ENCODE measurements around the gene TCF12. TPM values are rescaled to one million over a fixed set of nuclear protein-coding genes. Genes with fewer than 3 reads are reported as not detected.

The TCF12 gene
- total and polyA plus RNA-seq, 2 of the 8 experiments (the other 6 are each of a cell fraction or from before 2014, with no cell fraction given): 85.8 to 101 TPM

DNA sequence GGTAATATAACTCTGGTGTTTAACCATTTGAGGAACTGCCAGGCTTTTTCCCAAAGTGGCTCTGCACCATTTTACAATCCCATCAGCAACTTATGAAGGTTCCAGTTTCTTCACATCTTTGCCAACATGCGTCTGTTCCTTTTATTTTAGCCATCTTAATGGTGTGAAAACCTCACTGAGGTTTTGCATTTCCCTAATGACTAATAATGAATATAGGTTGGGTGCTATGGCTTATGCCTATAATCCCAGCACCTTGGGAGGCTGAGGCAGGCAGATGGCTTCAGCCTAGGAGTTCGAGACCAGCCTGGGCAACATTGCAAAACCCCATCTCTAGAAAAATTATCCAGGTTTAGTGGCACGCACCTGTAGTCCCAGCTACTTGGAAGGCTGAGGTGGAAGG, 210.6 kb downstream of the TCF12 start:
- Histone ChIP-seq H3K4me2 (ENCODE audit: insufficient read depth in 1 of 2, low read depth in 2 of 2, low read length in 2 of 2) (no peak overlapping the region), H4K91ac (replicated peaks; ENCODE audit: insufficient read length, low read length) (no peak overlapping the region), H3K9ac (replicated peaks in 1 of 4; ENCODE audit: extremely low read depth in 1 of 4, low read depth in 3 of 4, low read length in 3 of 4) (no peak overlapping the region), H2BK12ac (ENCODE audit: low read depth, low read length) (no peak overlapping the region), H3K23ac (ENCODE audit: insufficient read length) (no peak overlapping the region), H3K9me3 (ENCODE audit: insufficient read depth in 2 of 2, low read depth in 1 of 2, low read length in 1 of 2) (no peaks in the 10 kb centered on the region), H3K23me2 (ENCODE audit: low read depth, low read length) (no peaks in the 10 kb centered on the region), H3K4ac (replicated peaks; ENCODE audit: insufficient read length, low read depth, low read length) (no peak overlapping the region), H3K27me3 (replicated peaks in 1 of 4; ENCODE audit: control insufficient read depth in 3 of 4, extremely low read depth in 1 of 4, insufficient read depth in 3 of 4, low read length in 3 of 4) (no peaks in the 10 kb centered on the region), H2BK15ac (ENCODE audit: low read length) (no peak overlapping the region), H3K4me1 (replicated peaks in 1 of 4; ENCODE audit: control insufficient read depth in 3 of 4, insufficient read depth in 4 of 4, low read length in 3 of 4) (peaks cover 0 to 19% (median 9%) of the 10 kb centered on the region in 4 experiments), H3K4me3 (ENCODE audit: extremely low read depth in 1 of 4, insufficient read depth in 2 of 4, low read depth in 3 of 4, low read length in 4 of 4) (no peak overlapping the region), H3K18ac (ENCODE audit: extremely low read depth, low read length) (no peak overlapping the region), H3K27ac (ENCODE audit: low read depth, low read length) (no peak overlapping the region), H4K20me1 (replicated peaks in 1 of 2; ENCODE audit: control insufficient read depth in 1 of 2, insufficient read depth in 2 of 2, low read length in 2 of 2) (no peaks in the 10 kb centered on the region), H2BK5ac (ENCODE audit: low read depth, low read length) (no peak overlapping the region), H2BK20ac (ENCODE audit: low read length) (no peak overlapping the region), H3K79me2 (ENCODE audit: control insufficient read depth in 1 of 2, insufficient read depth in 2 of 2, low read length in 2 of 2) (peaks cover 0 to 11% of the 10 kb centered on the region in 2 experiments; a peak in 2 of 4 replicates), H3K36me3 (ENCODE audit: control insufficient read depth in 2 of 4, insufficient read depth in 4 of 4, low read length in 3 of 4) (no peaks in the 10 kb centered on the region), H3K79me1 (ENCODE audit: low read depth, low read length) (no peaks in the 10 kb centered on the region; the same call in 1 of the 2 replicates), H3K56ac (replicated peaks; ENCODE audit: insufficient read length, low read depth, low read length) (no peak overlapping the region), H4K8ac (ENCODE audit: extremely low read depth, insufficient read depth, low read length) (no peak overlapping the region), H2AFZ (ENCODE audit: low read length) (no peak overlapping the region), H2AK5ac (ENCODE audit: low read depth, low read length) (no peak overlapping the region), H3K14ac (ENCODE audit: insufficient read length) (no peak overlapping the region), H4K5ac (ENCODE audit: insufficient read length, low read depth, low read length) (no peak overlapping the region), H2BK120ac (replicated peaks; ENCODE audit: low read depth, low read length) (no peak overlapping the region)
- DNase-seq (ENCODE audit: low read depth in 1 of 2, low spot score in 2 of 2): no peak
- FAIRE-seq: no peak
- POLR2A ChIA-PET (ENCODE audit: partially characterized antibody): no interaction called here
- 84% methylated on average over 3 of the region's 3 CpGs; no CpG with 5 or more reads in 1 of the 2 experiments for WGBS, 2 experiments (ENCODE audit: extremely low coverage in 1 of 2, insufficient coverage in 1 of 2, insufficient read length in 1 of 2, insufficient replicate concordance in 2 of 2, low coverage in 1 of 2, low lambda C conversion rate in 2 of 2, missing lambda C conversion rate in 1 of 2)
- CTCF ChIA-PET (ENCODE audit: partially characterized antibody): no interaction called here
- TF ChIP-seq SP4 (IDR thresholded peaks at IDR 0.05; ENCODE audit: low read length) (no peak), POLR2AphosphoS5 (IDR thresholded peaks at IDR 0.05; ENCODE audit: low read depth, low read length) (no peak), ASH2L (IDR thresholded peaks at IDR 0.05; ENCODE audit: low read length) (no peak), CBX8 (IDR thresholded peaks at IDR 0.05; ENCODE audit: borderline replicate concordance, low read depth, low read length) (no peak), SAP30 (IDR thresholded peaks at IDR 0.05; ENCODE audit: insufficient read depth, insufficient replicate concordance, low read length) (no peak), TEAD4 (IDR thresholded peaks at IDR 0.05; ENCODE audit: low read depth, low read length) (no peak), HDAC2 (IDR thresholded peaks at IDR 0.05; ENCODE audit: borderline replicate concordance in 1 of 2, low read depth in 2 of 2, low read length in 2 of 2) (no peak), GTF2F1 (IDR thresholded peaks at IDR 0.05; ENCODE audit: borderline replicate concordance, low read depth, low read length) (no peak), SP1 (IDR thresholded peaks at IDR 0.05; ENCODE audit: low read depth, low read length) (no peak), TBP (IDR thresholded peaks at IDR 0.05; ENCODE audit: low read depth, low read length) (no peak), RFX5 (IDR thresholded peaks at IDR 0.05; ENCODE audit: borderline replicate concordance, low read depth, low read length) (no peak), BACH1 (IDR thresholded peaks at IDR 0.05; ENCODE audit: low read length) (no peak), POLR2A (IDR thresholded peaks at IDR 0.05; ENCODE audit: control extremely low read depth in 1 of 2, low read depth in 2 of 2, low read length in 2 of 2) (no peak), RAD21 (IDR thresholded peaks at IDR 0.05 in 1 of 2, conservative IDR thresholded peaks at IDR 0.05 in 1 of 2; ENCODE audit: low read depth in 2 of 2, low read length in 2 of 2) (no peak)
- TF ChIP-seq, protein P1, sequence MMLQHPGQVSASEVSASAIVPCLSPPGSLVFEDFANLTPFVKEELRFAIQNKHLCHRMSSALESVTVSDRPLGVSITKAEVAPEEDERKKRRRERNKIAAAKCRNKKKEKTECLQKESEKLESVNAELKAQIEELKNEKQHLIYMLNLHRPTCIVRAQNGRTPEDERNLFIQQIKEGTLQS (IDR thresholded peaks at IDR 0.05; ENCODE audit: insufficient read depth, low read depth, low read length): no peak
